GM12865 (cell line): ENCODE results near the gene TBX10.
A peak's percentile ranks its signal among the peaks of the same experiment; 100 is the strongest.

Experiments
- DNase-seq: peaks from one replicate; pipeline ENCODE4 v3.0.0; 2010; ENCODE audit warnings: low read depth
- H3K4me3 ChIP-seq: 2 replicates; pipeline ENCODE4 v1.5.1; 2011; ENCODE audit warnings: mild to moderate bottlenecking, low read depth, low read length, control low read depth
- TF ChIP-seq, protein P1 (sequence below): IDR thresholded peaks from 2 replicates; pipeline ENCODE4 v1.5.1; 2011; ENCODE audit warnings: low read length, control low read depth, low read depth, inconsistent platforms; ENCODE audit not compliant: insufficient read depth; ENCODE audit errors: missing control alignments

Gene TBX10

DNA sequence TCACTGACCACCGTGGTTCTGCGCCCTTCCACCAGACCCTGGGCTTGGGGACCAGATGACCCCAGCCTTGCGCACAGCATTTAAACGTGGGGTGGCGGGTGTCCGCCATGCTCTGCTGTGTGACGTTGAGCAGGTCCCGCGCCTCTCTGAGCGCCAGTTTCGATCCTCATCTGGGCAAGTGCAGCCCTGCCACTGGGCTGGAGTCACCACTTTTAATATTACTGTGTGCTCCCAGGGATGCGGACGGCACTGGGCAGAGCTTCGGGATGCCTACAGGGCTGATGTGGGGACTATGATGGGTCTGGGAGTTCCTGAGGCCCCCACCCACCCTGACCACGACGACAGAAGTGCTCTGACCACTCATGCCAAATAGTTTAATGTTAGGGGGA is 8.6 kb downstream of the TBX10 start:
- DNase-seq: no peak
- peak overlapping the region; percentile 85 for H3K4me3 ChIP-seq
- TF ChIP-seq, protein P1, sequence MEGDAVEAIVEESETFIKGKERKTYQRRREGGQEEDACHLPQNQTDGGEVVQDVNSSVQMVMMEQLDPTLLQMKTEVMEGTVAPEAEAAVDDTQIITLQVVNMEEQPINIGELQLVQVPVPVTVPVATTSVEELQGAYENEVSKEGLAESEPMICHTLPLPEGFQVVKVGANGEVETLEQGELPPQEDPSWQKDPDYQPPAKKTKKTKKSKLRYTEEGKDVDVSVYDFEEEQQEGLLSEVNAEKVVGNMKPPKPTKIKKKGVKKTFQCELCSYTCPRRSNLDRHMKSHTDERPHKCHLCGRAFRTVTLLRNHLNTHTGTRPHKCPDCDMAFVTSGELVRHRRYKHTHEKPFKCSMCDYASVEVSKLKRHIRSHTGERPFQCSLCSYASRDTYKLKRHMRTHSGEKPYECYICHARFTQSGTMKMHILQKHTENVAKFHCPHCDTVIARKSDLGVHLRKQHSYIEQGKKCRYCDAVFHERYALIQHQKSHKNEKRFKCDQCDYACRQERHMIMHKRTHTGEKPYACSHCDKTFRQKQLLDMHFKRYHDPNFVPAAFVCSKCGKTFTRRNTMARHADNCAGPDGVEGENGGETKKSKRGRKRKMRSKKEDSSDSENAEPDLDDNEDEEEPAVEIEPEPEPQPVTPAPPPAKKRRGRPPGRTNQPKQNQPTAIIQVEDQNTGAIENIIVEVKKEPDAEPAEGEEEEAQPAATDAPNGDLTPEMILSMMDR: no peak

DNA sequence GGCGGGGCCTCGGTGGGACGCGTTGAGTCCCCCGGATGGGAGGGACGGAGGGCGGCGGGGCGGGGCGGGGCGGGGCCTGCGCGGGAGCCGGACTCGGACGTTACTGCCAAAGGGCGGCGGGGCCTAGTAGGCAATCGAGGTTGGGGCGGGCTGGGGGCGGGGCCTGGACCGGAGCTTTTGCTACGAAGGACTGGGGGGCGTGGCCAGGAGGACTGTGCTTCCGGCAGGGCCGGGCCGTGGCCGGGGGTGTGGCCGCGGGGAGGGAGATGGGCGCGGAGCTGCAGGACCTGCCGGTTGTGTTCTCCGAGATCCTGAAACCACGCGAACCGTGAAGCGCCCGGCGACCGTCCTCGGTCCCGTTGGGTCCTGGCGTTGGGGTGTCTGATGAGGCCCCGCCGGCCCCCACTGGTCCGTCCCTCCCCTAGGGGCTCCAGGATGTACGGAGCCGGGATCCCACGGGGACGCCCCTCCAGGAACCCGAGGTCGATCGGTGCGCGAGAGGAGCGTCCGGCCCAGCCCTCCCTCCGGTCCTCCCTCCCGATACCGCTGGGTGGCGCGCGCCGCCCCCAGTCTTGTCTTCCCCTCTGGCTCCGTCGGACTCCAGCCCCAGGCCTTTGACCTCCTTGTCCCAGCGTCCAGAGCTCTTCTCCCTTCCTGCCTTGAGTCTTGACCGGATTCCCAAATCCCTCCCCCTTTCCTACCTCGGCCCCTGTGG is 9.2 kb downstream of the TBX10 start:
- TF ChIP-seq, protein P1: peak; percentile 79
- peak overlapping the region; percentile 85 for H3K4me3 ChIP-seq
- peak; percentile 99 for DNase-seq

DNA sequence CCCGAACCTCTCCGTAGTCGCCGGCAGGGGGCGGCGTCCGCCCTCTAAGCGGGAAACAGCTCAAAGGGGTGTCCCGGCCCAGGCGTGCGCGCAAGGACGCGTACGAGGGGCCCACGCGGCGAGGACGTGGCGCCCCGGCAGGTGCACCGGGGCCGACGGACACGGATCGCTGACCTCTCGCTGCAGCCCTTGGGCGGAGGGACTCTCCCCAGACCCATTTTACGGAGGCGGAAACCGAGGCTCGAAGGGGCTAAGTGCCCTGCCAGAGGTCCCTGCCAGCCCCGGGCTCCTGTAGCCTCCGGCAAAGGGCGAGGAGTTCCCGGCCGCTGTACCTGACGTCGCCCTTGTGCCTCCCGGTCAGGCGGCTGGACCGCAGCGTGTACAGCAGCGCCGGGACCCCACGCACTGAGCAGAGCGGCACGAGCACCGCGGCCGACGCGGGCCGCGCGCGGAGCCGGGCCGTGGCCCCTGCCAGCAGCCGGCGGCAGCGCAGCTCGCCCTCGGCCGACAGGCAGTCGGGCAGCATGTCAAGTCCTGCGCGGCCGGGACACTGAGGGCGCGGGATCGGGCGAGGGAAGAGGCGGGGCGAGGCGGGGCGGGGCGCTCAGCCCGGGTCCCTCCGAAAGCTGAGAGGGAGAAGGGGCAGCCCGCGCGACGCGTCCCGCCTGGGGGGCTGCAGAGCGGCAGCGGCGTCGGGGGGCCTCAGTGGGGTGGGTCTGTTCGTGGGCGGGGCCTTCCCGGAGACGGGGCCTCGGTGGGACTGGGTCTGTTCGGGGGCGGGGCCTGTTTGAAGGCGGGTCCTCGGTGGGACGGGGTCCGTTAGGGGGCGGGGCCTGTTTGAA is 10.0 kb downstream of the TBX10 start, which contains the start of gene NUDT8:
Gene NUDT8 (minus strand): TSS at position 552 of the 842 bp plus-strand sequence. CDS start 26 bp downstream, at position 526.
- TF ChIP-seq, protein P1: peak; percentile 90
- peak; percentile 95 for DNase-seq
- H3K4me3 ChIP-seq: peak within 1 kb of the TSS; percentile 85

DNA sequence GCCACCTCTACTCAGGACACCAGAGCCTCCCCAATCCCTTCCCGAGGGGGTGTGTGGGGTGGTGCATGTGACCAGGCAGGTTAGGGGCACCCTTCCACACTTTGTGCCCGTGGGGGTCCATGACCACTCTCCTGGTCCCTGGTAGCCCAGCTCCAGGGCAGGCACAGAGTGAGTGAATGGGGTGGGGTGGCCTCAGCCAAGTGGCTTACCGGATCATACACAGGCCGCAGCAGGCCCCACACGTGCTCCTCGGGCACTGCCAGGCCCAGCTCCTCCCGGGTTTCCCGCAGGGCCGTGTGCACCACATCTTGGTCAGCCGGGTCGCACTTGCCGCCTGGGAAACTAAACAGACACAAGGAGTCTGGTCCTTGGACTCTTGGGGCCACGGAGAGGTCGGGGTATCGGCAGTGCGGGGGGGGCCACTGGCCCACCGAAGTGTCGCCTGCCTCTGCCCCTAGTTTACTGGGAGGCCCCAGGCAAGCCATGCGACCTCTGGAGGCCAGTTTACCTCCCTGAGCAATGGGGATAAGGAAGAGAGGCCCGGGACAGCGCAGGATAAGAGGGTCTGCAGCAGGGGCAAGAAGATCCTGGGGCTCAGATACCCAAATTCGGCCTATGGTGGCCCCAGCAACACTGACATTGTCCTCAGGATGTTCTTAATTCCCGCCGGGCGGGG is 10.7 kb downstream of the TBX10 start:
- TF ChIP-seq, protein P1: no peak
- DNase-seq: no peak
- peak overlapping the region; percentile 79 for H3K4me3 ChIP-seq

DNA sequence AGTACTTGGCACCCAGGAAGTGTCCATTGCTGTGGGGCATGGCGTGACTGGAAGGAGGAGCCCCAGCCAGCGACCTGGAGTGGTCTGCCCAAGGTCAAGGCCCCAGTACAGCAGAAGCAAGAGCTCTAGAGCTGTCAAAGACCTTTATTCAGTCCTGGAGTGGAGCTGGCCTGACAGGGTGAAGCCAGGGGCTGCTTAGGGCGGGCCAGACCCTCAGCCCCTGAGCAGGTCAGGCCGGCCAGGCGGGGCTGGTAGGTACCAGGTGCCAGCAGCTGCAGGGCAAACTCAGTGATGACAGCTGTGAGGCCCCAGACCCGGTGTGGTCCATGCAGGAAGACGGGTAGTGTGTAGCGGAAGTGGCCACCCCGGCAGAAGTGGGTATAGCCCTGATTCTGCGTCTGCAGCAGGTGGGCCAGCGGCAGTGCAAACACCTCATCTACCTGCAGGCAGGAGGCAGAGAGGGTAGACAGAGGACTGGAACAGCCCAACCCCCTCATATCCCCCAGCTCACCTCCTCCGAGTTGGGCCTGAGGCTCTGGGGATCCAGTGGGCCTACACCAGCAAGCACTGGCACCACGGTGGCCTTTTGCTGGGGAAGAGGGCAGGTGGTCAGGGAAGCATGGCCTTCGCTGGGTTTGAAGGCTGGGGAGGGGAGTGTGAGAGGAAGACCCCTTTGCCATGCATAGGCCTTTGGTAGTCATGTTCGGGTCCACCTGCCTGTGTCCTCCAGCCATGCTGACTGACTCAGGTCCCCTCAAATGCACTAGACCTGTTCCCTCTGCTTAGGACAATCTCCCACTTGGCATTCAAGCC is 11.5 kb downstream of the TBX10 start:
- TF ChIP-seq, protein P1: no peak
- no peak for DNase-seq
- H3K4me3 ChIP-seq: no peak overlapping the region

DNA sequence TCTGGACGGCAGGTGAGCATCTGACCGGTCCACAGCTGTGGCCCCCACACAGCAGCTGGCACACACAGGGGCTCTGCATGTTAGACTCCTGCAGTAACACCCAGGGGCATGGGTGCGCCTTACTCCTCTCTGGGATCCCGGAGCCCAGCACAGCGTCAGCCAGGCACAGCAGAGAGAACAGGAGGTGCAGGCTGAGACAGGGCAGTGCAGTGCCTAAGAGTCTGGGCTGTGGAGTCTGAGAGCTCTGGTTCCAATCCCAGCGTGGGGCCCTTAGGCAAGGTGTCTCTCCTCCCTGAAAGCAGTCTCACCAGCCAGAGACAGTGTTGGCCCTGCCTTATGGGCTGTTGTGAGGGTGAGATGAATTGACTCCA is 12.1 kb downstream of the TBX10 start:
- TF ChIP-seq, protein P1: no peak
- no peak for DNase-seq
- H3K4me3 ChIP-seq: no peak overlapping the region
